CD4-positive, alpha-beta T cell treated with Interleukin-17A for 4 hours (primary cell): ENCODE data around the gene ATP6V1C2.
"Not testable (repeated sequence)": the region's sequence is repeated elsewhere in the genome, so short reads cannot be mapped to it uniquely, and the experiment has no call there.

ENCODE experiments used
- DNase-seq: peaks from one replicate; pipeline ENCODE4 v3.0.0-alpha.2; 2020; ENCODE audit warnings: mixed read lengths

The ATP6V1C2 gene

GRCh38 chr2:10788855-10789254, 67.4 kb downstream of the ATP6V1C2 start:
- no peak for DNase-seq

- no peak for DNase-seq
These were observed 69.0 kb downstream of the ATP6V1C2 start for GRCh38 chr2:10790228-10790973.

GRCh38 chr2:10792001-10792634, 70.7 kb downstream of the ATP6V1C2 start:
- DNase-seq, result no peak

GRCh38 chr2:10792660-10793400, 71.4 kb downstream of the ATP6V1C2 start:
- no peak for DNase-seq

- DNase-seq, result no peak
These were observed 72.4 kb downstream of the ATP6V1C2 start for GRCh38 chr2:10793816-10794215.

- no peak for DNase-seq
These were observed 73.4 kb downstream of the ATP6V1C2 start for GRCh38 chr2:10794876-10795275.

- DNase-seq, result no peak
These were observed 74.1 kb downstream of the ATP6V1C2 start for GRCh38 chr2:10795508-10796046.

- no peak for DNase-seq
These were observed 75.3 kb downstream of the ATP6V1C2 start for GRCh38 chr2:10796703-10797102.

GRCh38 chr2:10798783-10799182, 77.4 kb downstream of the ATP6V1C2 start:
- no peak for DNase-seq

GRCh38 chr2:10800163-10800562, 78.7 kb downstream of the ATP6V1C2 start:
- no peak for DNase-seq

- no peak for DNase-seq
These were observed 81.2 kb downstream of the ATP6V1C2 start for GRCh38 chr2:10802657-10803056.

- not testable (repeated sequence) for DNase-seq
These were observed 84.6 kb downstream of the ATP6V1C2 start for GRCh38 chr2:10805990-10806389.

GRCh38 chr2:10806543-10806942, 85.1 kb downstream of the ATP6V1C2 start:
- DNase-seq, result no peak

GRCh38 chr2:10810202-10811161, 89.1 kb downstream of the ATP6V1C2 start:
- no peak for DNase-seq

GRCh38 chr2:10811517-10811916, 90.1 kb downstream of the ATP6V1C2 start:
- no peak for DNase-seq

GRCh38 chr2:10812362-10813162, 91.1 kb downstream of the ATP6V1C2 start, which contains the start of gene PDIA6:
TSS of gene PDIA6 (minus strand) at chr2:10812785. CDS start at chr2:10812696, 89 bp downstream.
- DNase-seq, result peak; percentile 95

- DNase-seq, result not testable (repeated sequence)
These were observed 92.0 kb downstream of the ATP6V1C2 start for GRCh38 chr2:10813163-10814138.

GRCh38 chr2:10814142-10814541, 92.7 kb downstream of the ATP6V1C2 start:
- DNase-seq, result no peak

- DNase-seq, result no peak
These were observed 93.3 kb downstream of the ATP6V1C2 start for GRCh38 chr2:10814571-10815331.
